Measurements from ENCODE around the gene MAP4K4. TPM values are rescaled to one million over a fixed set of nuclear protein-coding genes. Genes with fewer than 3 reads are reported as not detected.

The MAP4K4 gene
- total RNA-seq, 1 experiment from 2014 or later: 162 TPM

DNA sequence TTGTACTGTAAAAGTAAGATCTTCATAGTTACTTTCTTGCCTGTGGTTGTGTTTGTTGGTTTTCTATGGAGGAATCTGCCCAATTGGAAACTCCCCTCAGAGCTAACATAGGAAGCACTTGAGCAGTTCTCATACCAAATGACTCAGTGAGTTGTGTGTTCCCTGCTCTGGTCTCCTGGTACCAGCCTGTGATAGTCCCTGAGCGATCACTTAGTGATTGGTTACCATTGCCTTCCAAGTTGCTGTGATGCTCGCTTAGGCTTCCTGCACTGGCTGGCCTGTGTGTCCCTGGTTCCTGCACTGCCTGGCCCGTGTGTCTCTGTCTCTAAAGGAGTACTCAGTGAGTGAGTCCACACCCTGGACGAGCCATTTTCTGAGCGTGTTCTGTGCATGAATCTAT is 133.0 kb downstream of the MAP4K4 start:
- Mint-ChIP-seq H3K4me1 (ENCODE audit: insufficient read depth, unreplicated experiment) (peaks cover 29% of the 10 kb centered on the region), H3K27ac (ENCODE audit: low read depth, unreplicated experiment) (peak overlapping the region; percentile 3), H3K9me3 (ENCODE audit: unreplicated experiment) (no peaks in the 10 kb centered on the region), H3K36me3 (ENCODE audit: insufficient read depth, unreplicated experiment) (peaks cover 66% of the 10 kb centered on the region), H3K27me3 (ENCODE audit: insufficient read depth, unreplicated experiment) (no peaks in the 10 kb centered on the region), H3K4me3 (ENCODE audit: unreplicated experiment) (no peak overlapping the region)
- DNase-seq (ENCODE audit: unreplicated experiment): no peak
- ChIA-PET CTCF (interaction anchor here (0.5 to 3.5 kb wide), 35 partner anchors 8 to 516 kb away, joined by 3 to 37 read pairs (median 5); partner anchors contain the start of gene MAP4K4), POLR2A (interaction anchor here (0.6 to 11.7 kb wide), 7 partner anchors 8 to 374 kb away, joined by 3 to 159 read pairs (median 3); partner anchors contain the start of gene MAP4K4)
- TF ChIP-seq, protein P1, sequence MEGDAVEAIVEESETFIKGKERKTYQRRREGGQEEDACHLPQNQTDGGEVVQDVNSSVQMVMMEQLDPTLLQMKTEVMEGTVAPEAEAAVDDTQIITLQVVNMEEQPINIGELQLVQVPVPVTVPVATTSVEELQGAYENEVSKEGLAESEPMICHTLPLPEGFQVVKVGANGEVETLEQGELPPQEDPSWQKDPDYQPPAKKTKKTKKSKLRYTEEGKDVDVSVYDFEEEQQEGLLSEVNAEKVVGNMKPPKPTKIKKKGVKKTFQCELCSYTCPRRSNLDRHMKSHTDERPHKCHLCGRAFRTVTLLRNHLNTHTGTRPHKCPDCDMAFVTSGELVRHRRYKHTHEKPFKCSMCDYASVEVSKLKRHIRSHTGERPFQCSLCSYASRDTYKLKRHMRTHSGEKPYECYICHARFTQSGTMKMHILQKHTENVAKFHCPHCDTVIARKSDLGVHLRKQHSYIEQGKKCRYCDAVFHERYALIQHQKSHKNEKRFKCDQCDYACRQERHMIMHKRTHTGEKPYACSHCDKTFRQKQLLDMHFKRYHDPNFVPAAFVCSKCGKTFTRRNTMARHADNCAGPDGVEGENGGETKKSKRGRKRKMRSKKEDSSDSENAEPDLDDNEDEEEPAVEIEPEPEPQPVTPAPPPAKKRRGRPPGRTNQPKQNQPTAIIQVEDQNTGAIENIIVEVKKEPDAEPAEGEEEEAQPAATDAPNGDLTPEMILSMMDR (IDR thresholded peaks at IDR 0.05; ENCODE audit: unreplicated experiment): no peak
- intact Hi-C loops (cut with micrococcal nuclease): loop anchor here (2.0 kb wide), 2 partner anchors 60 to 488 kb away; no protein-coding TSS in a partner anchor
- BruUV-seq (replicated peaks): no TSS peak

DNA sequence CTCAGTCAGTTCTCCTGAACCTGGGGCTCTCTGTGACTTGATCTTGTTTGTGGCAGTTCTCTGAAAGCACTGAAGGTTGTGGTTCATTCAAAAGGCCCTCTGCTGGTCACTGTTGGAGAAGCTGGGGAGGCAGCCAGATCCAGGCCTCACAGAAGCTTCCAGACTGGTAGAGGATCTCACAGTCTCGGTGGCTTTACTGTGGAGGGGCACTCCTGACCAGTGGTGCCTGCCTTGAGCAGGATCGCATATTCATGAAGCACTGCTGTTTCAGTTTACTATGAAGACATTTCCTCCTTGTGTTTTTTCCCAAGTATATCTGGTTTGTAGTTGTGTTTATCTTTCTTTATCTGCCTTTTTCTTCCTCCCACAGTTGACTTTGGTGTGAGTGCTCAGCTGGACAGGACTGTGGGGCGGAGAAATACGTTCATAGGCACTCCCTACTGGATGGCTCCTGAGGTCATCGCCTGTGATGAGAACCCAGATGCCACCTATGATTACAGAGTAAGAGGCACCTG is 133.9 kb downstream of the MAP4K4 start:
- peak overlapping the region; percentile 3 for H3K27ac Mint-ChIP-seq (ENCODE audit: low read depth, unreplicated experiment)
- H3K36me3 Mint-ChIP-seq (ENCODE audit: insufficient read depth, unreplicated experiment): peaks cover 68% of the 10 kb centered on the region
- intact Hi-C loops (cut with micrococcal nuclease): loop anchor here (1.0 to 2.0 kb wide), 5 partner anchors 61 to 489 kb away; partner anchors contain the start of gene MAP4K4
- H3K27me3 Mint-ChIP-seq (ENCODE audit: insufficient read depth, unreplicated experiment): no peaks in the 10 kb centered on the region
- TF ChIP-seq, protein P1 (IDR thresholded peaks at IDR 0.05; ENCODE audit: unreplicated experiment): peak; percentile 65
- peak; percentile 72 for DNase-seq (ENCODE audit: unreplicated experiment)
- BruUV-seq (replicated peaks): no TSS peak
- POLR2A ChIA-PET: interaction anchor here (0.9 to 11.7 kb wide), 9 partner anchors 9 to 412 kb away, joined by 3 to 159 read pairs (median 4); partner anchors contain the start of gene MAP4K4
- H3K9me3 Mint-ChIP-seq (ENCODE audit: unreplicated experiment): no peaks in the 10 kb centered on the region
- H3K4me3 Mint-ChIP-seq (ENCODE audit: unreplicated experiment): no peak overlapping the region
- H3K4me1 Mint-ChIP-seq (ENCODE audit: insufficient read depth, unreplicated experiment): peaks cover 29% of the 10 kb centered on the region
- CTCF ChIA-PET: interaction anchor here (0.6 to 3.5 kb wide), 40 partner anchors 9 to 517 kb away, joined by 3 to 37 read pairs (median 4); partner anchors contain the start of gene MAP4K4

DNA sequence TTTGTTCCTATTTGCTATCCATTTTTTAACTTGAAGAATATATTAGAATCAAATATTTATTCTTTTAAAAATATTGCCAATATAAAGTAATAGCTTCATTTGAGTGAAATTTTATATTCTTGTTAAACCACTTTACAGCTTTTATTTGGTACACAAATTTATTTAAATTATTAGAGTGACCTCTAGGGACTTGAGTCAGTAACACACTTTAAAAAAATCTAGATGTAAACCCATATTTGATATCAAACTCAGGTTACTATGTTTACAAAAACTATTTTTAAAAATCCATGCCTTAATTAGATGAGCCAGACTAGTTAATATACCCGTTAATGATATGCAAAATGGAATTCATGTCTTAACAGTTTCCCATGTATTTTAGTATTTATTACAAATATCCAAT is 134.6 kb downstream of the MAP4K4 start:
- no peak for DNase-seq (ENCODE audit: unreplicated experiment)
- H3K27me3 Mint-ChIP-seq (ENCODE audit: insufficient read depth, unreplicated experiment): no peaks in the 10 kb centered on the region
- no peak overlapping the region for H3K27ac Mint-ChIP-seq (ENCODE audit: low read depth, unreplicated experiment)
- peaks cover 27% of the 10 kb centered on the region for H3K4me1 Mint-ChIP-seq (ENCODE audit: insufficient read depth, unreplicated experiment)
- BruUV-seq (replicated peaks): no TSS peak
- no peak overlapping the region for H3K4me3 Mint-ChIP-seq (ENCODE audit: unreplicated experiment)
- no peaks in the 10 kb centered on the region for H3K9me3 Mint-ChIP-seq (ENCODE audit: unreplicated experiment)
- ChIA-PET POLR2A (interaction anchor here (0.9 to 11.7 kb wide), 9 partner anchors 10 to 413 kb away, joined by 3 to 159 read pairs (median 3); partner anchors contain the start of gene MAP4K4), CTCF (interaction anchor here (0.6 to 3.5 kb wide), 24 partner anchors 8 to 490 kb away, joined by 3 to 37 read pairs (median 6); partner anchors contain the start of gene MAP4K4)
- peaks cover 71% of the 10 kb centered on the region for H3K36me3 Mint-ChIP-seq (ENCODE audit: insufficient read depth, unreplicated experiment)
- intact Hi-C loops (cut with micrococcal nuclease): no loop called here
- TF ChIP-seq, protein P1 (IDR thresholded peaks at IDR 0.05; ENCODE audit: unreplicated experiment): peak; percentile 24

DNA sequence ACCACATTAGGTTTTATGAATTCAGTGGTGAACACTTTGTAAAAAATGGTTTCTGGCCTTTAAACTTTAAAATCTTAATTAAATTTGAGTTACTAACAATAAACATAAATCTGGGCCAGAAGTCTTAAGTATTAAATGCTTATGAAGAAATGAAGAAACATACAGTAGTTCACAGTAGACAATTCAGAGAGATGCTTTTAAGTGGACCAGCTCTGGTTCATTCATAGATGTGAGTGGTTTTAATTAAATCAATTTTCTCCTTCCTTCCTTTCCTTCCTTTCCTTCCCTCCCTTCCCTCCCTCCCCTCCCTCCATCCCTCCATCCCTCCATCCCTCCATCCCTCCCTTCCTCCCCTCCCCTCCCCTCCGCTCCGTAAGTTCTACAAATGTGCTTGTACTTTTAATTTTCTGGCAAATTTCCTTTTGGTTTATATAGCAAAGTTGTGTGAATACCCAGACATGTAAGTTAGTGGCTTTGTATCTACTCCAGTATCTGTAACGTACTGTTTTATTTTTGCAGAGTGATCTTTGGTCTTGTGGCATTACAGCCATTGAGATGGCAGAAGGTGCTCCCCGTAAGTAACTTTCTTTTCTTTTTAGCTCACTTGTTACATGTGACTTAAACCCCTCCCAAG is 136.5 kb downstream of the MAP4K4 start:
- H3K4me3 Mint-ChIP-seq (ENCODE audit: unreplicated experiment): no peak overlapping the region
- TF ChIP-seq, protein P1 (IDR thresholded peaks at IDR 0.05; ENCODE audit: unreplicated experiment): no peak
- no TSS peak for BruUV-seq (replicated peaks)
- no peak overlapping the region for H3K27ac Mint-ChIP-seq (ENCODE audit: low read depth, unreplicated experiment)
- intact Hi-C loops (cut with micrococcal nuclease): no loop called here
- peaks cover 18% of the 10 kb centered on the region for H3K4me1 Mint-ChIP-seq (ENCODE audit: insufficient read depth, unreplicated experiment)
- no peaks in the 10 kb centered on the region for H3K9me3 Mint-ChIP-seq (ENCODE audit: unreplicated experiment)
- CTCF ChIA-PET: interaction anchor here (0.6 to 1.2 kb wide), 7 partner anchors 9 to 458 kb away, joined by 3 to 5 read pairs (median 4); no protein-coding TSS in a partner anchor
- peaks cover 77% of the 10 kb centered on the region for H3K36me3 Mint-ChIP-seq (ENCODE audit: insufficient read depth, unreplicated experiment)
- POLR2A ChIA-PET: no interaction called here
- DNase-seq (ENCODE audit: unreplicated experiment): no peak
- H3K27me3 Mint-ChIP-seq (ENCODE audit: insufficient read depth, unreplicated experiment): no peaks in the 10 kb centered on the region

Data from MCF 10A (cell line).